HG02610 (cell line): ENCODE data around the gene CCDC7.
"Not testable (repeated sequence)": the region's sequence is repeated elsewhere in the genome, so short reads cannot be mapped to it uniquely, and the experiment has no call there.

Source experiments
- ATAC-seq: cut with Tn5 transposase; IDR thresholded peaks from one replicate; pipeline ENCODE4 v1.9.1; 2021; ENCODE audit warnings: mild to moderate bottlenecking, moderate library complexity; ENCODE audit not compliant: unreplicated experiment

CCDC7 gene

GRCh38 chr10:32865170-32865569 is 419.2 kb downstream of the CCDC7 start:
- no peak for ATAC-seq

DNA sequence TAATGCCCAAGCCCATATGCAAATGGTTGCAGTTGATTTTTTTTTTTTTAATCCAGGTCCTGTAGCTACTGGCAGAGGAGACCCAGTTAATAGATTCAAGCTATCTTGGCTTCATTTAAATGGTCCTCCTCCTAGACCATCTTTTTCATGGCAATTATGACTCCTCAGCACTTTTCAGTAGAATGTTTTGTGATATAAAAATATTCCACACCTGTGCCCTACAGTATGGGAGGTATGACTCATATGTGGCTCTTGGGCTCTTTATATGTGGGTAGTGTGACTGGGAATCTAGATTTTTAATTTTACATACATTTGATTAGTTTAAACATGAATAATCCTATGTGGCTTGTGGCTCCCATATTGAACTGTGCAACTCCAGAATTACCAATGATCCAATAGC is 432.0 kb downstream of the CCDC7 start:
- no peak for ATAC-seq

DNA sequence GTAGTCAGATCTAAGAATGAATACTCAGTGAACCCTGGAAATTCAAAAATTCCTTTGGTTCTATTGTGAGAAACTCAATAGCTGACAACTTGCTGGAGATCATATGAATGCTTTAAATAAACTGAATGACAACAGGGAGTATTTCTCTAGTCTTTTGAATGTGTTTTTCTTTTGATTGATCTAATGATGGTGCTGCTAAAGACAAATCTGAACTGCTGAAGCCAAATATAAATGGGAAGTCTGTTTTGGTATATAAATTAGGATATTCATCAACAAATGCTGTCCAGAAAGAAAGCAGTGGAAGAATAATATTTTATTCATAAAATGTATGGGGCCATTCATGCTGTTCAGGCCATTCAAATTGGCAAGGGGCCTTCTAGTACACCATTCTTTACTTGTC is 432.7 kb downstream of the CCDC7 start:
- no peak for ATAC-seq

DNA sequence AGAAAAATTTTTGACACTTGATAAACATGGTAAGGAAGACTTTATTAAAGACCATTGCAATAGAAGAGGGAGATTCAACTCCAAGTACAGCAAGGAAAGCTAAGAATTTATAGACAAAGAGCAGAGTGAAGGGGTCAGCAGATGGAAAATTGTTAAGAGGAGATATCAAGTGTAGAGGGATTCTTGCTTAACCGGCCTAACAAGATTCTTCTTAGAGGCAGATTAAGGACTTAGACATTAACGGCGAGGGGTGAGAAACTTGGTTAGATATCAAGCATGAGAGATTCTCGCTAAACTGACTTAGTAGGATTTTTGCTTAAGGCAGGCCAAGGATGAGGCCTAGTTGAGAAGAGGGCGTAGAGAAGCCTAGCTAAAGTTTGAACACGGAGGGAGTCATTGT is 436.1 kb downstream of the CCDC7 start:
- ATAC-seq, result no peak

- no peak for ATAC-seq
Measured at GRCh38 chr10:32887481-32887880, 441.5 kb downstream of the CCDC7 start.

DNA sequence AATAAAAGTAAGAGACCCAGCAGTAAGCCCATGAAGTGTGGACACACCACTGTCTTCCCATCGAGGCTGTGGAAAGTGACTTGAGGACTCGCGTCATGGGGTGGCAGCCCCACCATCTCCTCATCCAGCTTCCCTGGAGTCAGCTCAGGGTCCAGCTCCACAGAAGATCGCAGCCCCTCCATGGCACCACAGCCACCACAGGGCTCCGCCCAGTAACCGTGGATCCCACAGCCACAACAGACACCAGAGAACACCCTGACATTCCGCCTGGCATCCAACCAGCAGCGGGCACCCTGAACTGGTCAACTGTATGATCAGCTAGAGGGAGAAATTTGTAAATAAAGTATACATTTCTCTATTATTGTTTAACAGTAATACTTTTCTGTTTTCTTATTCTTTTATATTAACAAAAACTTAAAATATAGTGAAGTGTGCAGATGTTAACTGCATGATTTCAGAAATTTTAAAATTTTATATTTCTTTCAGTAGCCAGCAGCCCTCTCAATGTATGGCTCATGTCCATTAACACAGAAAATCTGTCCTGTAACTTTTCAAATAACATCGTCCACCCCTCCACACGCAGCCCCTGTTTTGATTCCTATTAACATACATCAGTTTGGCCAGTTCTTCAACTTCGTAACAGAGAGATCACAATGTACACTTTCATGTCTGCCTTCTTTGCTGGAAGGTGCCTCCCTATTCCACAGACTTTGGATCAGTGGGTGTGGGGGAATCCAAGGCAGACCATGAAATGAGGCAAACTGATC is 442.4 kb downstream of the CCDC7 start:
- no peak for ATAC-seq

- no peak for ATAC-seq
Measured at GRCh38 chr10:32889631-32890212, 443.8 kb downstream of the CCDC7 start.

DNA sequence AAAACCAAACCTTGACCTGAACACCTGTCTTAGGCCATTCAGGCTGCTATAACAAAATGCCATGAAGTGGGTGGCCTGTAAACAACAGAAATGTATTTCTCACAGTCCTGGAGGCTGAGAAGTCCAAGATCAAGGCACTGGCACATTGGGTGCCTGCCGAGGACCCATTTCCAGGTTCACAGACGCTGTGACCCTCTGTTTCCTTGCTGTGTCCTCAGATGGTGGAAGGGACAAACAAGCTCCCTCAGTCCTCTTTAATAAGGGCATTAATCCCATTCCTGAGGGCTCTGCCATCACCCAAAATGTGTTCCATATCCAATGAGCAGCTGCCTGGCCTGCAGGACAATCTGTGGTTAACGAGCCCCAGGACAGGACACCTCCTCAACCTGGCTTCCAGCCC is 444.5 kb downstream of the CCDC7 start:
- ATAC-seq, result no peak

GRCh38 chr10:32891261-32891660 is 445.3 kb downstream of the CCDC7 start:
- no peak for ATAC-seq

- no peak for ATAC-seq
Measured at GRCh38 chr10:32893434-32893833, 447.5 kb downstream of the CCDC7 start.

GRCh38 chr10:32893916-32894664 is 448.1 kb downstream of the CCDC7 start:
- ATAC-seq, result no peak

- not testable (repeated sequence) for ATAC-seq
Measured at GRCh38 chr10:32895200-32895968, 449.4 kb downstream of the CCDC7 start.

- ATAC-seq, result no peak
Measured at GRCh38 chr10:32901815-32902214, 455.9 kb downstream of the CCDC7 start.

GRCh38 chr10:32905466-32905865 is 459.5 kb downstream of the CCDC7 start:
- ATAC-seq, result no peak

- ATAC-seq, result no peak
Measured at GRCh38 chr10:32906595-32906994, 460.7 kb downstream of the CCDC7 start.

- no peak for ATAC-seq
Measured at GRCh38 chr10:32909456-32909855, 463.5 kb downstream of the CCDC7 start.

- ATAC-seq, result not testable (repeated sequence)
Measured at GRCh38 chr10:32909970-32910369, 464.0 kb downstream of the CCDC7 start.

DNA sequence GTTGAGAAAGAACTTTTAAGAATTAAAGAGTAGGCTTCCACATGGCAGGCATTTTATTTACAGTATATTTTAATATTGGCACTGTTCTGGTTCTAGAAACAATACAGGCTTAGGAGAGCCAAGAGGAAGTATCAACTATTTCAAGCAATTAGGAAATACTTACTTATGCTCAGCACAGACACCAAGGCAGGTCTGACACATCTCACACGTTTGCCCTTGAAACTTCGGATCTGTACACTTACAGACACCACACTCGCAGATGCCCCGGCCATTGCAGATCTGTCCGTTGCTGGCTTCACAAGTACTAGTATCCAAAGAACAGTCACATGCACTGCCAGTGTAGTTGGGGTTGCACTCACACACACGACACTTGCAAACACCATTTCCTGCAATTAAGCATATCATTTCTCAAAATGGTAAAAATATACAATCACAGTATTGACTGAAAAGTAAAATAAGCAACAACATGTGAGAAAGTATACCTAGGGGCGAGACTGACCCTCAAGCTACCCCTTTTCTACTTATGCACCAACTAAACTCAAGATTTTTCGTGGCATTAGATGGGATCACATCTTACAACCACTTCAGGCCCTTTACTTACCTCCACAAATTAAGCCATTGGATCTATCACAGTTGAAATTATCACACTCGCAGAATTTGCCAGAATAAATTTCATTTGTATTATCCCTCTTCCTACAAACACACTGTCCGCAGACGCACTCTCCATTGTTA is 465.5 kb downstream of the CCDC7 start:
- ATAC-seq, result no peak

- ATAC-seq, result not testable (repeated sequence)
Measured at GRCh38 chr10:32917817-32918216, 471.9 kb downstream of the CCDC7 start.

GRCh38 chr10:32922170-32922569 is 476.2 kb downstream of the CCDC7 start:
- ATAC-seq, result no peak

GRCh38 chr10:32923134-32923533 is 477.2 kb downstream of the CCDC7 start:
- no peak for ATAC-seq
